ENCODE results near the gene SEC63.
"Not testable (repeated sequence)": the region's sequence is repeated elsewhere in the genome, so short reads cannot be mapped to it uniquely, and the experiment has no call there.

Gene SEC63

DNA sequence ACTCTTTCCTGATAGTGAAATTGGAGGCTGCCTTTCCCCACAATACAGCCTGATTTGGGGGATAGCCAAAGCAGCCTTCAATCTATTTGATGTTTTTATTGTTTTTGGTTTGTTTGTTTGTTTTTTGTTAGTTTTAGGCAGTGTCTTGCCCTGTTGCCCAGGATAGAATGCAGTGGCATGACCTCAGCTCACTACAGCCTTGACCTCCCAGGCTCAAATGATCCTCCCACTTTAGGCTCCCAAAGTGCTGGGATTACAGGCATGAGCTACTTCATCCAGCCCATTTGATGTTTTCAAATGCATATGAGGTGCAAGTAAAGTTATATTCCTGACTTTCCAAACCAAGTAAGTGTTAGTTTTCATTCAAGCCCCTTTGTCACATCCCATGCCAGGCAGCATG lies 41.3 kb upstream of the SEC63 start:
- in situ Hi-C loops (cut with HindIII; ENCODE audit: low sequenced_read_pairs), result no loop called here
- no peak for DNase-seq (ENCODE audit: low read depth, low spot score)
- no peak for TF ChIP-seq CTCF (IDR thresholded peaks at IDR 0.05; ENCODE audit: low read depth, low read length)
- no peak overlapping the region for H3K4me3 ChIP-seq (ENCODE audit: low read depth, low read length)

GRCh38 chr6:107991772-107992550 lies 34.0 kb upstream of the SEC63 start:
- in situ Hi-C loops (cut with HindIII; ENCODE audit: low sequenced_read_pairs), result no loop called here
- TF ChIP-seq CTCF (IDR thresholded peaks at IDR 0.05; ENCODE audit: low read depth, low read length), result no peak
- no peak for DNase-seq (ENCODE audit: low read depth, low spot score)
- H3K4me3 ChIP-seq (ENCODE audit: low read depth, low read length), result no peak overlapping the region

GRCh38 chr6:107991061-107991460 lies 33.1 kb upstream of the SEC63 start:
- H3K4me3 ChIP-seq (ENCODE audit: low read depth, low read length), result no peak overlapping the region
- no peak for DNase-seq (ENCODE audit: low read depth, low spot score)
- in situ Hi-C loops (cut with HindIII; ENCODE audit: low sequenced_read_pairs), result no loop called here
- no peak for TF ChIP-seq CTCF (IDR thresholded peaks at IDR 0.05; ENCODE audit: low read depth, low read length)

DNA sequence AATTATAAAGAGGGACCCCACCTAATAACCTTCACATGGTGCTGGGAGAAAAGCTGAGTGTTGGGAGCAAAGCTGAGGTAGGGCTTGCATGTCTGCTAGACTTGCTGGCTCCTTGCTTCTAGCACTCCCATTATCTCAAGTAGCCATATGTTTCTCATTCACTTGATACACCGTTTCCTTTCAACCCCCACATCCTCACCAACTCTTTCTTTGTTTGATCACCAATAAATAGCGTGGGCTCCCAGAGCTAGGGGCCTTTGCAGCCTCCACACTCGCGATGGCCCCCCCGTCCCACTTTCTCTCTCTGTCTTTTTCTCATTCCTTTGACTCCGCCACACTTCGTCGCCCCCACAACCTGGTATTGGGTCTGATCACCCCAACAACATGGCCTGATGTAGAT lies 32.6 kb upstream of the SEC63 start:
- in situ Hi-C loops (cut with HindIII; ENCODE audit: low sequenced_read_pairs); H3K4me3 ChIP-seq (ENCODE audit: low read depth, low read length); DNase-seq (ENCODE audit: low read depth, low spot score): not testable (repeated sequence)

- in situ Hi-C loops (cut with HindIII; ENCODE audit: low sequenced_read_pairs), result no loop called here
- H3K4me3 ChIP-seq (ENCODE audit: low read depth, low read length), result no peak overlapping the region
- no peak for DNase-seq (ENCODE audit: low read depth, low spot score)
- no peak for TF ChIP-seq CTCF (IDR thresholded peaks at IDR 0.05; ENCODE audit: low read depth, low read length)
Measured at GRCh38 chr6:107989166-107990094, 31.4 kb upstream of the SEC63 start.

GRCh38 chr6:107988570-107988969 lies 30.6 kb upstream of the SEC63 start:
- H3K4me3 ChIP-seq (ENCODE audit: low read depth, low read length), result no peak overlapping the region
- DNase-seq (ENCODE audit: low read depth, low spot score), result no peak
- no peak for TF ChIP-seq CTCF (IDR thresholded peaks at IDR 0.05; ENCODE audit: low read depth, low read length)
- in situ Hi-C loops (cut with HindIII; ENCODE audit: low sequenced_read_pairs), result no loop called here

GRCh38 chr6:107987805-107988204 lies 29.8 kb upstream of the SEC63 start:
- in situ Hi-C loops (cut with HindIII; ENCODE audit: low sequenced_read_pairs), result no loop called here
- no peak for DNase-seq (ENCODE audit: low read depth, low spot score)
- no peak overlapping the region for H3K4me3 ChIP-seq (ENCODE audit: low read depth, low read length)
- no peak for TF ChIP-seq CTCF (IDR thresholded peaks at IDR 0.05; ENCODE audit: low read depth, low read length)

All from astrocyte of the spinal cord (primary cell).